Activated CD4-positive, alpha-beta T cell treated with anti-CD3 and anti-CD28 coated beads, Interleukin-2, amount 10 ng/mL, durations not matched to agents 7 days and 5 days (primary cell): ENCODE results near the gene IRF2. TPM values are rescaled to one million over a fixed set of nuclear protein-coding genes. Genes with fewer than 3 reads are reported as not detected.
A peak's percentile ranks its signal among the peaks of the same experiment; 100 is the strongest.

Experiments
- CTCF ChIA-PET: fragments of 350-600 bp; sonication (Branson Sonifier 250); formaldehyde crosslinking; loops from one replicate; lab custom pipeline; 2021; ENCODE audit warnings: antibody characterized with exemption; lab: Charles Lee
- POLR2A ChIA-PET: fragments of 350-600 bp; sonication (Branson Sonifier 250); formaldehyde crosslinking; loops from one replicate; lab custom pipeline; 2021; ENCODE audit warnings: antibody characterized with exemption; lab: Charles Lee
- DNase-seq: peaks from one replicate; pipeline ENCODE4 v3.0.0-alpha.2; 2020
- H3K27ac Mint-ChIP-seq: one replicate; pipeline ENCODE4 v1.8.0; 2021; ENCODE audit warnings: mild to moderate bottlenecking, moderate library complexity, mixed read lengths
- H3K27me3 Mint-ChIP-seq: one replicate; pipeline ENCODE4 v1.8.0; 2021; ENCODE audit warnings: mixed read lengths
- H3K36me3 Mint-ChIP-seq: one replicate; pipeline ENCODE4 v1.8.0; 2021; ENCODE audit warnings: low read depth, mixed read lengths
- H3K4me1 Mint-ChIP-seq: one replicate; pipeline ENCODE4 v1.8.0; 2021; ENCODE audit warnings: mixed read lengths
- H3K4me3 Mint-ChIP-seq: one replicate; pipeline ENCODE4 v1.8.0; 2021; ENCODE audit warnings: mild to moderate bottlenecking, moderate library complexity, mixed read lengths
- H3K9me3 Mint-ChIP-seq: one replicate; pipeline ENCODE4 v1.8.0; 2021; ENCODE audit warnings: mixed read lengths
- total RNA-seq, 2 experiments: library from RNA; stranded (reverse); gene quantifications; one replicate each; pipeline ENCODE4 v1.2.3, GENCODE V29; 2021

Gene IRF2
- total RNA-seq, 2 experiments from 2014 or later = 82.1 to 84.3 TPM

GRCh38 chr4:184434501-184435066 is 39.8 kb downstream of the IRF2 start:
- Mint-ChIP-seq H3K9me3 (no peaks in the 10 kb centered on the region), H3K4me1 (peaks cover 31% of the 10 kb centered on the region), H3K27ac (no peak overlapping the region), H3K27me3 (no peaks in the 10 kb centered on the region), H3K36me3 (peaks cover 22% of the 10 kb centered on the region), H3K4me3 (no peak overlapping the region)
- ChIA-PET POLR2A (no interaction called here), CTCF (interaction anchor here (0.7 kb wide), 1 partner anchor 125 kb away, joined by 3 read pairs; no protein-coding TSS in a partner anchor)
- DNase-seq = no peak

GRCh38 chr4:184434021-184434420 is 40.3 kb downstream of the IRF2 start:
- no peak overlapping the region for H3K27ac Mint-ChIP-seq
- H3K4me3 Mint-ChIP-seq = no peak overlapping the region
- ChIA-PET POLR2A (no interaction called here), CTCF (interaction anchor here (0.7 to 1.1 kb wide), 2 partner anchors 123 to 126 kb away, joined by 3 to 4 read pairs; no protein-coding TSS in a partner anchor)
- peaks cover 32% of the 10 kb centered on the region for H3K4me1 Mint-ChIP-seq
- peaks cover 23% of the 10 kb centered on the region for H3K36me3 Mint-ChIP-seq
- H3K9me3 Mint-ChIP-seq = no peaks in the 10 kb centered on the region
- no peak for DNase-seq
- H3K27me3 Mint-ChIP-seq = no peaks in the 10 kb centered on the region

GRCh38 chr4:184433258-184433892 is 41.0 kb downstream of the IRF2 start:
- DNase-seq = no peak
- Mint-ChIP-seq H3K4me3 (no peak overlapping the region), H3K27ac (no peak overlapping the region), H3K4me1 (peaks cover 29% of the 10 kb centered on the region), H3K27me3 (no peaks in the 10 kb centered on the region), H3K9me3 (no peaks in the 10 kb centered on the region), H3K36me3 (peaks cover 27% of the 10 kb centered on the region)
- ChIA-PET CTCF (interaction anchor here (1.0 to 1.5 kb wide), 3 partner anchors 12 to 123 kb away, joined by 3 to 7 read pairs (median 4); no protein-coding TSS in a partner anchor), POLR2A (no interaction called here)

DNA sequence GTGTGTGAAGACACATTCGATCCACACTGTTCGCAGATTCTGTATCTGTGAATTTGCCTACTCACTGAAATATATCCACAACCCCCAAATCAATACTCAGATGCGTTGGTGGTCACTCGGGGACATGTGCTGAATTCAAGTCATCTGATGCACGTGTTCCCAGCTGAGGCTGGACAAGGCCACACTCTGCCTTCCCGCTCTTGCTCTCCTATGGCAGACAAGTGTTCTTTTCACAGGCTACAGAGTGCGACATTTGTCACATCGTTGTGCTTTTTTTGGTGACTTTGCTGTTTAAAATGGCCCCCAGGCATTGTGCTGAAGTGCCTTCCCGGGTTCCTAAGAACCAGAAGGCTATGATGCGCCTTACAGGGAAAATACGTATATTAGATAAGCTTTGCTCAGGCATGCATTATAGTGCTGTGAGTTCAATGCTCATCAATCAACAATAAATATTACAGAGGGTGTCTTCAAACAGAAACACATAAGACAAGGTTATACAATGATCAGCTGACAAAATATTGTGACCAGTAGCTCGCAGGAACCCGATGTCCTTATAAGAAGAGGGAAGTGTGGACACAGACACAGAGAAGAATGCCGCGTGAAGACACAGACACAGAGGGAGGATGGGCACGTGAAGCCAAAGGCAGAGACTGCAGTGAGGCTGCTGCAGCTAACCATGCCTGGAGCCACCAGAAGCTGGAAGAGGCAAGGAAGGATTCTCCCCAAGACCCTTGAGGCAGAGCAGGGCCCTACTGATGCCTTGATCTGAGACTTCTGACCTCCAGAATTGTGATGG is 42.0 kb downstream of the IRF2 start:
- CTCF ChIA-PET = interaction anchor here (1.0 to 1.5 kb wide), 2 partner anchors 11 to 18 kb away, joined by 3 to 7 read pairs; no protein-coding TSS in a partner anchor
- Mint-ChIP-seq H3K27ac (no peak overlapping the region), H3K4me3 (no peak overlapping the region), H3K36me3 (peaks cover 29% of the 10 kb centered on the region), H3K9me3 (no peaks in the 10 kb centered on the region), H3K4me1 (peaks cover 25% of the 10 kb centered on the region), H3K27me3 (no peaks in the 10 kb centered on the region)
- POLR2A ChIA-PET = no interaction called here
- DNase-seq = no peak

DNA sequence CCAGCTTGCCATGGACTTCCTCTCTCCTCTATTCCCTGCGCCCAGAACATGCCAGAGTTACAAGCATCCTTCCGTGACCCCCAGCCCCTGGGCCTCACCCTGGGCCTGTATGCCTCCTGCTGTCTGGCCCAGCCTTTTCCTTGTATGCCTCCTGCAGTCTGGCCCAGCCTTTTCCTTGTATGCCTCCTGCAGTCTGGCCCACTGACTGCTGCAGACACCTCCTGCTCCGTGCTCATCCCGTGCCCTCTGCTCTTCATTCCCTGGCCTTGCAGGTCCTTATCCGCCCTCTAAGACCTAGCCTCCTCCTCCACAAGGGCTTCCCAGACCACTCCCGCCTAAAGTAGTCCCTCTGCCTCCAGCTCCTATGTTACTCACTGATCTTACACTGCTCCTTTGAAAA is 44.2 kb downstream of the IRF2 start:
- Mint-ChIP-seq H3K9me3 (no peaks in the 10 kb centered on the region), H3K4me1 (peaks cover 31% of the 10 kb centered on the region), H3K36me3 (peaks cover 45% of the 10 kb centered on the region), H3K27ac (no peak overlapping the region), H3K4me3 (no peak overlapping the region), H3K27me3 (no peaks in the 10 kb centered on the region)
- ChIA-PET POLR2A (no interaction called here), CTCF (interaction anchor here (0.6 to 1.7 kb wide), 2 partner anchors 11 to 392 kb away, joined by 4 to 9 read pairs; no protein-coding TSS in a partner anchor)
- no peak for DNase-seq

- ChIA-PET POLR2A (no interaction called here), CTCF (interaction anchor here (0.8 kb wide), 1 partner anchor 163 kb away, joined by 3 read pairs; no protein-coding TSS in a partner anchor)
- Mint-ChIP-seq H3K27me3 (no peaks in the 10 kb centered on the region), H3K36me3 (peaks cover 55% of the 10 kb centered on the region), H3K4me1 (peaks cover 36% of the 10 kb centered on the region), H3K27ac (no peak overlapping the region), H3K9me3 (no peaks in the 10 kb centered on the region), H3K4me3 (no peak overlapping the region)
- DNase-seq = no peak
These were observed 45.6 kb downstream of the IRF2 start for GRCh38 chr4:184428787-184429186.

DNA sequence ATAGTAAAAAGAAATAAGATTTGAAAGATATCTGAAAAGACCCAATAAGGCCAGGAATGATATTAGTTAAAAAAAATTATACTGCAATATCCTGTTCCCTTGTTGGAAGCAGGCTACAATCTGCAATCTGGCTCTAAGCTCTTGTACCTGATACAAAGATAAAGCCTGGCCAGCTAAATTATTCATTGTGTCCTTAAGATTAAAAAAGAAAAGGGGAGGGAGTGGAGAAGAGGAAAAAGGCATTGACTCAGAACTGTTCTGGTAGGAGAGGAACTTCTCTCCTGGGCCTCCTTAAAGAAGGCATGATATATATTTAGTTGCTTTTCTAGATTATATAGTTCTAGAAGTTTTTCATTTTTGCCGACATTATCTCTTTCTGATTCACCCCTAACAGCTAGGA is 46.7 kb downstream of the IRF2 start:
- ChIA-PET POLR2A (no interaction called here), CTCF (interaction anchor here (0.8 to 1.4 kb wide), 3 partner anchors 11 to 176 kb away, joined by 3 read pairs; no protein-coding TSS in a partner anchor)
- Mint-ChIP-seq H3K9me3 (peaks cover 2% of the 10 kb centered on the region), H3K4me3 (no peak overlapping the region), H3K36me3 (peaks cover 61% of the 10 kb centered on the region), H3K27me3 (no peaks in the 10 kb centered on the region), H3K27ac (peak overlapping the region; percentile 47), H3K4me1 (peaks cover 44% of the 10 kb centered on the region)
- no peak for DNase-seq

DNA sequence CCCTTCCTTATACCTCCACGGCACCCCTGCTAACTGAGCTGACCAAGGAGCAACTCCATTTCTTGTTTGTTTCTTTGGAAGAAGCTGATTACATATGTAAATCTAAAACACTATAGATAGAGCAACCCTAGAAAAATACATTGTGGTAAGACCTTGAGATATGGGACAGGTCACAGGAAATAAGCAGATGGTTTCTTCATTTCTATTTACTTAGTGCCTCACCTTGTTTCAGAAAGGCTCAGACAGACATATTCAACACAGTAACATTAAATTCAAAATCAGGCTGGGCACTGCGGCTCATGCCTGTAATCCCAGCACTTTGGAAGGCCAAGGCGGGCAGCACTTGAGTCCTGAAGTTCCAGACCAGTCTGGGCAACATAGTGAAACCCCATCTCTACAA is 47.3 kb downstream of the IRF2 start:
- H3K27ac Mint-ChIP-seq = peak overlapping the region; percentile 31
- H3K36me3 Mint-ChIP-seq = peaks cover 62% of the 10 kb centered on the region
- CTCF ChIA-PET = interaction anchor here (1.1 to 1.4 kb wide), 3 partner anchors 10 to 176 kb away, joined by 3 read pairs; no protein-coding TSS in a partner anchor
- H3K9me3 Mint-ChIP-seq = peaks cover 4% of the 10 kb centered on the region
- H3K27me3 Mint-ChIP-seq = no peaks in the 10 kb centered on the region
- peaks cover 50% of the 10 kb centered on the region for H3K4me1 Mint-ChIP-seq
- POLR2A ChIA-PET = no interaction called here
- no peak for DNase-seq
- no peak overlapping the region for H3K4me3 Mint-ChIP-seq

DNA sequence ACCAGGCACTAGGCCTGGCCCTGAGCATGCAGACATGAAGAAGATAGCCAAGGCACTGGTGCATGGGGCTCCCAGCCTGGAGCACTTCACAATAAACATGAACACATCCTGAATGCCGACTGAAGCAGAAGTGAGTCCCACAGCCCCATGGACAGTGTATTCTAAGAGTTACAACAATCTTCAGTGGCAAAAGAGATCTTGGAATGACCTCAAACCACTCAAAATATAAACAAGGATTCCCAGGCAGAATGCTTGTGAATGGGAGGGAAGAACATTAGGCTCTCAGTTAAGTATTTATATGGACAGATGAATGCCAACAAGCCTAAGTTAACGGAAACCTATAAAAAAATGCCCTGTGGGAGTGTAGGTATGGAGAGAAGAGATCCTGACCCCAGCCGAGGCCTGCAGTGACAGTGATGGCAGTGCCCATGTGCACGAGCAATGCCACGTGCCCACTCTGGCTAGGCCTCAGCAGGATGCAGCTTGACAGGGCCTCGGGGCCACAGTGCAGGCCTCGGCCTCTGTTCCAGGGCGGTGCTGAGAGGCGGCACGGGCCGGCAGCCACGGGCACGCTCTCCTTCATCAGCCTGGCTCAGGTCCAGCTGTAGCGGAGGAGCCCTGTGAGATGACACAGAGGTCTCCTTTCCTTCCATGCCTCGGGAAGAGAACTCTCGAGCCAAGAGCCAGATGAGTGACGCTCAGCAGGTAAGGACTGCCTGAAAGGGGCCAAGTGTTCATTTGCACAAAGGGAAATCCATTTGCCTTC is 49.2 kb downstream of the IRF2 start:
- Mint-ChIP-seq H3K9me3 (peaks cover 4% of the 10 kb centered on the region), H3K27me3 (no peaks in the 10 kb centered on the region), H3K27ac (peak overlapping the region; percentile 15), H3K4me3 (no peak overlapping the region), H3K4me1 (peaks cover 63% of the 10 kb centered on the region), H3K36me3 (peaks cover 74% of the 10 kb centered on the region)
- DNase-seq = no peak
- CTCF ChIA-PET = interaction anchor here (0.6 kb wide), 1 partner anchor 99 kb away, joined by 3 read pairs; no protein-coding TSS in a partner anchor
- POLR2A ChIA-PET = no interaction called here

DNA sequence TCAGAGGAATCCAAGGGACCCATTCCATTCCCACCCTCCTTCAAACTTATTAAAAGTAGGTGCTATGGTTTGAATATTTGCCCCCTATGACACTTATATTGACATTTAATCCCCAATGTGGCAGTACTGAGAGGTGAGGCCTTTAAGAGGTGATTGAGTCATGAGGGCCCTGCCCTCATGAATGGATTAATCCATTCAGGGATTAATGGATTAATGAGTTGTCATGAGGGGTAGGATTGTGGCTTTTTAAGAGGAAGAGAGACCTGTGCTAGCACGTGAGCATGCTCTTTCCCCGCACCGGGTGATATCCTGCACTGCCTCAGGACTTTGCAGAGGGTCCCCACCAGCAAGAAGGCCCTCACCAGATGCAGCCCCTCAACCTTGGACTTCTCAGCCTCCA is 50.1 kb downstream of the IRF2 start:
- H3K4me3 Mint-ChIP-seq = no peak overlapping the region
- H3K36me3 Mint-ChIP-seq = peaks cover 78% of the 10 kb centered on the region
- no peak overlapping the region for H3K27ac Mint-ChIP-seq
- POLR2A ChIA-PET = no interaction called here
- CTCF ChIA-PET = no interaction called here
- H3K27me3 Mint-ChIP-seq = no peaks in the 10 kb centered on the region
- DNase-seq = no peak
- peaks cover 4% of the 10 kb centered on the region for H3K9me3 Mint-ChIP-seq
- H3K4me1 Mint-ChIP-seq = peaks cover 67% of the 10 kb centered on the region

DNA sequence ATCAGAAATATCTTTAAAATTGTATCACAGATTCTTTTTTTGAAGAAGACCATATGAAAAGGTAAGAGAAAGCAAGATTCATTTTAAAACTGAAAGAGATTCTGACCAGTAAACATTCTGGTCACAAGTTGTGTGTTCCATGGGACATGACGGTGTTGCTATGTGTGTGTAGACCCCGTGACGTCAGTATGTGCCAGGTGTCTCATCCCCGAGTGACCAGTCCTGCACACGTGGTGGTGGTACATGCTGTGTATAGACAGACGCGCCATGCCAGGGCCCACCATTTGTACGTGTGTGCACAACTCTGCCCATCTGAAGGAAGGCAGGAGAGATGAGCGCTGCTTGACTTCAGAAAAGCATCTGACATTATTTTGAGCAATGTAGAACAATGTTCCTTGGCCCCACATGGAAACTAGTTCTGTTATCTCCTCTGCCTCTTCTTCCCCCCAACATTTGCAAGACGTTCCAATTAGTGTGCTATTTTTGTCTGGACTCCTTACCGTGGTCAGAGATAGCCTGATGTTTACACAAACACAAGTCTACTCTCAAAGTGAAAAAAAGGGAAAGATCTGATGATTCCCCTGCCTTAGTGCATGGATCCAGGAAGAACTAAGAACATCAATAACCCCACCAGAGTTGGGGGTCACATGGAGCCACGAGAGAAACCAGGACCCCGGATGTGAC is 51.2 kb downstream of the IRF2 start:
- Mint-ChIP-seq H3K4me1 (peaks cover 74% of the 10 kb centered on the region), H3K27ac (no peak overlapping the region), H3K27me3 (no peaks in the 10 kb centered on the region), H3K9me3 (peaks cover 4% of the 10 kb centered on the region), H3K36me3 (peaks cover 85% of the 10 kb centered on the region), H3K4me3 (no peak overlapping the region)
- no peak for DNase-seq
- CTCF ChIA-PET = no interaction called here
- POLR2A ChIA-PET = no interaction called here

DNA sequence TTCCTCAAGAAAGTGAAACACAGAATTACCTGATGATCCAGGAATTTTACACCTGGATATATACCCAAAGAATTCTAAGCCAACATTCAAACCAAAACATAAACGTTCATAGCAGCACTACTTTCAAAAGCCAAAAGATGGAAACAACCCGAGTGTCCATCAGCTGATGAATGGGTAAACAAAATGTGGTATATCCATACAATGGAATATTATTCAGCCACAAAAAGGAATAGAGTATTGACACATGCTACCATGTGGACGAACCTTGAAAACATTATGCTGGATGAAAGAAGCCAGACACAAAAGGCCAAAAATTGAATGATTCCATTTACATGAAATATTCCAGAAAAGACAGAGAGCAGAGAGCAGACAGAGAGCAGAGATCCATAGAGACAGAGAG is 52.0 kb downstream of the IRF2 start:
- no peak overlapping the region for H3K27ac Mint-ChIP-seq
- ChIA-PET POLR2A (no interaction called here), CTCF (interaction anchor here (2.4 kb wide), 1 partner anchor 10 kb away, joined by 7 read pairs; no protein-coding TSS in a partner anchor)
- DNase-seq = no peak
- H3K4me3 Mint-ChIP-seq = no peak overlapping the region
- H3K36me3 Mint-ChIP-seq = peaks cover 87% of the 10 kb centered on the region
- H3K9me3 Mint-ChIP-seq = peaks cover 4% of the 10 kb centered on the region
- no peaks in the 10 kb centered on the region for H3K27me3 Mint-ChIP-seq
- peaks cover 75% of the 10 kb centered on the region for H3K4me1 Mint-ChIP-seq
